Heart left ventricle (tissue), 16 donors: ENCODE measurements around the gene THSD4. TPM values are rescaled to one million over a fixed set of nuclear protein-coding genes. Genes with fewer than 3 reads are reported as not detected.
A peak's percentile ranks its signal among the peaks of the same experiment; 100 is the strongest.

Experiments
- ATAC-seq, 4 donors: fragments of 200-7000 bp; cut with Tn5 transposase; one replicate each; pipeline ENCODE4 v1.9.1; 2020 to 2022; ENCODE audit warnings: moderate library complexity in 4 of 4, mild to moderate bottlenecking in 3 of 4, moderate number of reproducible peaks in 1 of 4
- DNase-seq, 5 donors: peaks; one replicate each; pipeline ENCODE4 v3.0.0-alpha.2; 2020
- H3K27ac ChIP-seq, 12 donors: fragments of 200-600 bp; sonication (generic) in 4 of 12; one replicate each; pipeline versions ENCODE4 v1.5.0 to v1.8.0; 2016 to 2022; ENCODE audit warnings: mild to moderate bottlenecking in 2 of 12
- H3K27me3 ChIP-seq, 9 donors: fragments of 200-600 bp; sonication (generic) in 2 of 9; one replicate each; pipeline versions ENCODE4 v1.5.1 to v1.8.0; 2016 to 2022; ENCODE audit warnings: mild to moderate bottlenecking in 3 of 9
- H3K36me3 ChIP-seq, 9 donors: fragments of 200-600 bp; sonication (generic) in 2 of 9; one replicate each; pipeline versions ENCODE4 v1.5.0 to v1.8.0; 2018 to 2022; ENCODE audit warnings: mild to moderate bottlenecking in 2 of 9
- H3K4me1 ChIP-seq, 12 donors: fragments of 200-600 bp; sonication (generic) in 4 of 12; one replicate each; pipeline versions ENCODE4 v1.5.0 to v1.8.0; 2016 to 2022; ENCODE audit warnings: mild to moderate bottlenecking in 3 of 12
- H3K4me3 ChIP-seq, 12 donors: fragments of 200-600 bp; sonication (generic) in 4 of 12; one replicate each; pipeline versions ENCODE4 v1.5.0 to v1.8.0; 2017 to 2022; ENCODE audit warnings: mild to moderate bottlenecking in 9 of 12, moderate library complexity in 4 of 12
- H3K9me3 ChIP-seq, 12 donors: fragments of 200-600 bp; sonication (generic) in 4 of 12; one replicate each; pipeline versions ENCODE4 v1.5.0 to v1.8.0; 2016 to 2022; ENCODE audit warnings: mild to moderate bottlenecking in 1 of 12
- POLR2A ChIP-seq, 2 donors: fragments of 450-650 bp; IDR thresholded peaks; one replicate each; pipeline ENCODE4 v1.6.1; 2017; ENCODE audit warnings: antibody characterized with exemption in 2 of 2, mild to moderate bottlenecking in 2 of 2, moderate library complexity in 2 of 2
- WGBS, 4 donors: extraction: QIAGEN DNeasy Blood & Tissue Kit in 2 of 4; methylation state at CpG; one replicate each; pipeline versions ENCODE4 v1.1.5 to v1.1.7; 2013 to 2018; 5-methylcytosine and 5-hydroxymethylcytosine counted together
- intact Hi-C, 10 donors: fragments of 100-400 bp; cut with DNase I; formaldehyde crosslinking; loops; one replicate each; pipeline versions ENCODE4 v1.11.1 to v1.14.2; 2022
- polyA plus RNA-seq, 2 donors: library from polyadenylated mRNA; stranded (reverse); fragments of 200-250 nt; gene quantifications; one replicate each; pipeline ENCODE4 v1.2.3, GENCODE V29; 2013
- total RNA-seq, 9 donors: library from RNA; depleted of rRNA in 2 of 9; stranded (reverse); fragments of >200 nt in 2 of 9; fragmentation: NEBNext Ultra II Directional in 3 of 9; extraction: Animal tissue kit (Norgen Biotek cat#: 25700) in 3 of 9; gene quantifications; one replicate each; pipeline versions ENCODE4 v1.1.0 to v1.2.4, GENCODE V29; 2016 to 2023
- TF ChIP-seq, protein P1 (sequence below), 12 donors: fragments of 200-600 bp; sonication (generic) in 4 of 12; IDR thresholded peaks; one replicate each; pipeline versions ENCODE4 v1.5.0 to v1.8.0; 2018 to 2022; ENCODE audit warnings: antibody characterized with exemption in 12 of 12, mild to moderate bottlenecking in 5 of 12
- donor health status: ischemic (EF 13 %, LVEDD 7.1; RV severe dilation, severe dysfunction).
- donor health status: healthy with polysubstance abuse.
- donor health status: DM: no; HTN: yes; CAD: no.
- donor health status: DM: no; HTN: no; CAD: no.
- donor health status: ischemic (EF 25% LVEDD 6.9; RV normal size, moderate dysfunction).
- donor health status: ischemic (EF 25% LVEDD 5.7; RV mildly dilated, moderate dysfunction).
- donor health status: healthy.
- donor health status: DM: yes; HTN: yes; CAD: no.
- donor health status: ischemic (EF 35%, LVEDD 5.7; RV mildly dilated, moderate dysfunction).
- donor health status: nonischemic (EF 11% LVEDD 7.7; RV severe dilation, severe dysfunction).
- donor health status: DM: yes; HTN: yes; CAD: no.
- donor health status: PGD.
- donor health status: ischemic (EF 29% LVEDD 5.4; RV normal size, mild dysfunction).
- donor health status: nonischemic (EF 23%, LVEDD 6.1; RV moderate dilation, normal function).

Gene THSD4
- total and polyA plus RNA-seq, 11 donors = 32.6 to 206 (median 93.2) TPM

DNA sequence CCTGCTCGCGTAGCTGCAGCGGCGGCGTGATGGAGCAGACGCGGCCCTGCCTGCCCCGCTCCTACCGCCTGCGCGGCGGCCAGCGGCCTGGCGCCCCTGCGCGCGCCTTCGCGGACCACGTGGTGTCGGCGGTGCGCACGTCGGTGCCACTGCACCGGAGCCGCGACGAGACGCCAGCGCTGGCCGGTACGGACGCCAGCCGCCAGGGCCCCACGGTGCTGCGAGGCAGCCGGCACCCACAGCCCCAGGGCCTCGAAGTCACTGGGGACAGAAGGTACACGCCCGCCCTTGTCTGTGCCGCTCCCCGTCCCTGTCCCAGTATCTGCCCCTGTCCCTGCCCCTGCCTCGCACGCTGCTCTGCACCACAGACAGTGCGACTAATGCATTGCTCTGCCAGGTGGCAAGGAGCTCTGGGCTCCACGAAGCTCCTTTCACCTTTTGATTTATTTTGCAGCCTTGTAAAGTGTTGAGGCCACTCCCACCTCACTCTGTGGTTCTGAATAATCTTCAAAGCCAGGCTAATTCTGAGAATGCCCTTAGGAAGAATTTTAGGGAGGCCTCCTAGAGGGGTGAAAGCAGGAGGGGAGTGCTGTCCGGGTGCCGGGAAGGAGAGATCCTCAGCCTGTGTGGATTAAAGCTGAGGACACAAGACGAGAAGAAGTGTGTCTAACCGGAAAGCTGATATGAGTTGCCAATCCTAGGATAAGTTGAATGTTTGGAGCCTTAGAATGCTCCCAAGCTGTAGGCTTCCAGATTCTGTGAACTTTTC lies 100.0 kb downstream of the THSD4 start:
- 47 to 64% (median 57%) methylated on average over 25 to 51 of the region's 51 CpGs for WGBS, 4 donors
- H3K4me1 ChIP-seq = peaks cover 0 to 44% (median 13%) of the 10 kb centered on the region in 12 donors
- intact Hi-C loops = no loop called here

DNA sequence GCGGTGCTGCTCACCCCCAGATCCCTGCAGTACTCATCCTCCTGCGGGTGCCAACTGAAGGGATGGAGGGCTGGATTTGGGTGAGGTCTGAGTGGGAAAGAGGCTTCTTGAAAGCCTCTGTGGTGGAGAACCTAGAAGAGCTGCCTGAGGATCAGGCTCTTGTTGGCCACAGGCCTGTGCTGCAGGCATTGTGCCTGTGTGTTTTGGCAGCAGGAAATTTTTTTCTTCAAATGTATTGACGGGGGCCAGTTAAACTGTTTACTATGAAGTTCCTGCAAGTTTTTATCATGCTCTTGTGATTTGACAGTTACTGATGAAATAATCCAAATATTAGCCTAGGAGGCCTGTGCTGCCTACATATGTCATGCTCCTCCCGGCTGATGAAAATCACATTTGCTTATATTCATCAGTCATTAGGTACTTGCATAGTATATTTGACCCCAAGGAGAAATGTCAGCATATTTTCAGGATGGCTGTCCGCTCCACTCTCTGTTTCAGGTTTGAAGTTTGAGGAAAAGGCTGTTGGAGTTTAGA lies 103.1 kb downstream of the THSD4 start:
- TF ChIP-seq, protein P1, sequence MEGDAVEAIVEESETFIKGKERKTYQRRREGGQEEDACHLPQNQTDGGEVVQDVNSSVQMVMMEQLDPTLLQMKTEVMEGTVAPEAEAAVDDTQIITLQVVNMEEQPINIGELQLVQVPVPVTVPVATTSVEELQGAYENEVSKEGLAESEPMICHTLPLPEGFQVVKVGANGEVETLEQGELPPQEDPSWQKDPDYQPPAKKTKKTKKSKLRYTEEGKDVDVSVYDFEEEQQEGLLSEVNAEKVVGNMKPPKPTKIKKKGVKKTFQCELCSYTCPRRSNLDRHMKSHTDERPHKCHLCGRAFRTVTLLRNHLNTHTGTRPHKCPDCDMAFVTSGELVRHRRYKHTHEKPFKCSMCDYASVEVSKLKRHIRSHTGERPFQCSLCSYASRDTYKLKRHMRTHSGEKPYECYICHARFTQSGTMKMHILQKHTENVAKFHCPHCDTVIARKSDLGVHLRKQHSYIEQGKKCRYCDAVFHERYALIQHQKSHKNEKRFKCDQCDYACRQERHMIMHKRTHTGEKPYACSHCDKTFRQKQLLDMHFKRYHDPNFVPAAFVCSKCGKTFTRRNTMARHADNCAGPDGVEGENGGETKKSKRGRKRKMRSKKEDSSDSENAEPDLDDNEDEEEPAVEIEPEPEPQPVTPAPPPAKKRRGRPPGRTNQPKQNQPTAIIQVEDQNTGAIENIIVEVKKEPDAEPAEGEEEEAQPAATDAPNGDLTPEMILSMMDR (IDR thresholded peaks at IDR 0.05) = no peak
- Histone ChIP-seq H3K4me1 (peaks cover 0 to 36% (median 8%) of the 10 kb centered on the region in 12 donors), H3K27me3 (no peaks in the 10 kb centered on the region), H3K36me3 (peaks cover 0 to 5% (median 0%) of the 10 kb centered on the region in 9 donors), H3K9me3 (no peaks in the 10 kb centered on the region), H3K27ac (peak overlapping the region in 6 of 12 donors; percentile 2 to 72 (median 47)), H3K4me3 (no peak overlapping the region)
- no peak for DNase-seq
- WGBS, 4 donors = 66 to 74% (median 74%) methylated on average over 5 of the region's 5 CpGs
- ATAC-seq = peak in 1 of 4 donors; percentile 38
- intact Hi-C loops = no loop called here

More for the DNA sequence above, 100.0 kb downstream of the THSD4 start:
- DNase-seq (no peak), ATAC-seq (no peak)
- Histone ChIP-seq H3K9me3 (no peaks in the 10 kb centered on the region), H3K27me3 (no peaks in the 10 kb centered on the region), H3K36me3 (peaks cover 0 to 5% (median 0%) of the 10 kb centered on the region in 9 donors), H3K27ac (no peak overlapping the region), H3K4me3 (no peak overlapping the region)
- TF ChIP-seq POLR2A (IDR thresholded peaks at IDR 0.05) = no peak
- TF ChIP-seq, protein P1 (IDR thresholded peaks at IDR 0.05) = no peak

DNA sequence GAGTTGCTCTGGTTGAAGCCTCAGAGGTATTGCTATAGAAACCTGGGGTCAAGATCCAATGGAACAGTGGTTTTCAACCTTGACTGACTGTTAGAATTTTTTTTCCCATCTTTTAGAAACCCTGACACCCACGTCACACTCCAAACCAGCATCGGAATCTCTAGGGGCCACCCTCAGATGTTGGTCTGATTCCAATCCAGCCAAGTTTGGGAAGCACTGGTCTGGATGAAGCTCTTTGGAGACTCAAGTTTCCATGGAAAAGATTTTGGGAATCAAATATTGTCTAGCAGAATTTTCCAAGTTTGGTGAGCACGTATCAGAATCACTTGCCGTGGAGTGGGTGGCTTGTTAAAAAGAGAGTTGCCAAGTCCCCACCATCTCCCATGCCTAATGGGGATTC lies 103.8 kb downstream of the THSD4 start:
- DNase-seq (peak in 2 of 5 donors; percentile 43 to 63), ATAC-seq (peak in 3 of 4 donors; percentile 5 to 58 (median 54))
- peak overlapping the region in 7 of 12 donors; percentile 22 to 72 (median 45) for H3K27ac ChIP-seq
- H3K27me3 ChIP-seq = no peaks in the 10 kb centered on the region
- peaks cover 0 to 5% (median 0%) of the 10 kb centered on the region in 9 donors for H3K36me3 ChIP-seq
- peaks cover 0 to 38% (median 7%) of the 10 kb centered on the region in 12 donors for H3K4me1 ChIP-seq
- no peak overlapping the region for H3K4me3 ChIP-seq
- intact Hi-C loops = no loop called here
- no peaks in the 10 kb centered on the region for H3K9me3 ChIP-seq
- 68 to 79% (median 70%) methylated on average over 4 of the region's 4 CpGs for WGBS, 4 donors
- no peak for TF ChIP-seq POLR2A (IDR thresholded peaks at IDR 0.05)
- TF ChIP-seq, protein P1 (IDR thresholded peaks at IDR 0.05) = no peak

DNA sequence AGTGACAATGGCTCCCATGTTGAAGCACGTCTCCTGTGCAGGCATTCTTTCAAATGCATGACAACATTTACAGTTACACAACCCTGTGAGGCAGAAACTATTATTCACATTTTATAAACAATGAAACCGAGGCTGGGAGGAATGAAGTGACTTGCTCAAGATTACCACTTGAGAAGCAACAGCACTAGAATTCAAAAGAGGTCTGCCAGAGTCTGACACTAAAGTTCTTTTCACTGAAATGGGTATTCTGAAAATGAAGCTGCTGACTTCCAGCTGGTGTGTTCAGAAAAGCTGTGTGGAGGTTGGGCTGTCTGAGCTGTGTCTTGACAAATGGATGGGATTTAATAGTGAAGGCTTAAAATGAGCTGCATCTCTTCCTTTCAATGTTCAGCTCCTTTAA lies 104.4 kb downstream of the THSD4 start:
- TF ChIP-seq, protein P1 (IDR thresholded peaks at IDR 0.05) = no peak
- TF ChIP-seq POLR2A (IDR thresholded peaks at IDR 0.05) = no peak
- ATAC-seq (peak; percentile 16 to 62 (median 36)), DNase-seq (no peak)
- Histone ChIP-seq H3K36me3 (peaks cover 0 to 5% (median 0%) of the 10 kb centered on the region in 9 donors), H3K4me3 (no peak overlapping the region), H3K27ac (peak overlapping the region in 5 of 12 donors; percentile 16 to 72 (median 49)), H3K27me3 (no peaks in the 10 kb centered on the region), H3K9me3 (peaks cover 0 to 4% (median 0%) of the 10 kb centered on the region in 12 donors), H3K4me1 (peaks cover 0 to 38% (median 7%) of the 10 kb centered on the region in 12 donors)
- intact Hi-C loops = no loop called here
- 49 to 69% (median 60%) methylated on average over 2 of the region's 2 CpGs for WGBS, 4 donors
